ENCODE results near the gene DCLK1. TPM values are rescaled to one million over a fixed set of nuclear protein-coding genes. Genes with fewer than 3 reads are reported as not detected.

The DCLK1 gene
- total RNA-seq, 1 donor from 2014 or later, result 4.5 TPM

- H3K27ac ChIP-seq, result no peak overlapping the region
- H3K4me1 ChIP-seq, result no peaks in the 10 kb centered on the region
- H3K4me3 ChIP-seq, result no peak overlapping the region
- no peaks in the 10 kb centered on the region for H3K9me3 ChIP-seq
- intact Hi-C loops (cut with DNase I), result no loop called here
- H3K27me3 ChIP-seq, result no peaks in the 10 kb centered on the region
- H3K36me3 ChIP-seq, result no peaks in the 10 kb centered on the region
- no peak for TF ChIP-seq CTCF (IDR thresholded peaks at IDR 0.05)
- DNase-seq (no peak), ATAC-seq (no peak)
Observed at GRCh38 chr13:36057041-36057440, 74.1 kb downstream of the DCLK1 start.

GRCh38 chr13:36055366-36055765 is 75.8 kb downstream of the DCLK1 start:
- TF ChIP-seq CTCF (IDR thresholded peaks at IDR 0.05), result no peak
- ATAC-seq, result no peak

GRCh38 chr13:36054041-36054440 is 77.1 kb downstream of the DCLK1 start:
- ATAC-seq, result no peak
- no peak for TF ChIP-seq CTCF (IDR thresholded peaks at IDR 0.05)
- DNase-seq, result no peak
- Histone ChIP-seq H3K27ac (no peak overlapping the region), H3K4me3 (no peak overlapping the region), H3K4me1 (no peaks in the 10 kb centered on the region), H3K27me3 (no peaks in the 10 kb centered on the region), H3K36me3 (no peaks in the 10 kb centered on the region), H3K9me3 (no peaks in the 10 kb centered on the region)
- intact Hi-C loops (cut with DNase I), result no loop called here

More at GRCh38 chr13:36055366-36055765, 75.8 kb downstream of the DCLK1 start:
- no peaks in the 10 kb centered on the region for H3K9me3 ChIP-seq
- no peaks in the 10 kb centered on the region for H3K4me1 ChIP-seq
- intact Hi-C loops (cut with DNase I), result no loop called here
- no peak overlapping the region for H3K27ac ChIP-seq
- H3K36me3 ChIP-seq, result no peaks in the 10 kb centered on the region
- no peak overlapping the region for H3K4me3 ChIP-seq
- DNase-seq, result no peak
- H3K27me3 ChIP-seq, result no peaks in the 10 kb centered on the region

GRCh38 chr13:36051082-36051481 is 80.1 kb downstream of the DCLK1 start:
- Histone ChIP-seq H3K27ac (no peak overlapping the region), H3K27me3 (no peaks in the 10 kb centered on the region), H3K4me3 (no peak overlapping the region), H3K4me1 (no peaks in the 10 kb centered on the region), H3K9me3 (no peaks in the 10 kb centered on the region), H3K36me3 (no peaks in the 10 kb centered on the region)
- intact Hi-C loops (cut with DNase I), result no loop called here
- no peak for TF ChIP-seq CTCF (IDR thresholded peaks at IDR 0.05)
- DNase-seq (no peak), ATAC-seq (no peak)

GRCh38 chr13:36046672-36047071 is 84.5 kb downstream of the DCLK1 start:
- Histone ChIP-seq H3K9me3 (no peaks in the 10 kb centered on the region), H3K4me3 (no peak overlapping the region), H3K36me3 (no peaks in the 10 kb centered on the region), H3K27ac (no peak overlapping the region), H3K4me1 (no peaks in the 10 kb centered on the region), H3K27me3 (no peaks in the 10 kb centered on the region)
- ATAC-seq (no peak), DNase-seq (no peak)
- TF ChIP-seq CTCF (IDR thresholded peaks at IDR 0.05), result no peak
- intact Hi-C loops (cut with DNase I), result no loop called here

Measured in upper lobe of right lung (tissue), 1 donor.